NCI-H82 (cell line): Measurements from ENCODE around the gene KRTAP5-9.
"Not testable (repeated sequence)": the region's sequence is repeated elsewhere in the genome, so short reads cannot be mapped to it uniquely, and the experiment has no call there.

Experiments
- DNase-seq: peaks from one replicate; lab custom pipeline; 2025; lab: John Stamatoyannopoulos, UW

KRTAP5-9 gene

DNA sequence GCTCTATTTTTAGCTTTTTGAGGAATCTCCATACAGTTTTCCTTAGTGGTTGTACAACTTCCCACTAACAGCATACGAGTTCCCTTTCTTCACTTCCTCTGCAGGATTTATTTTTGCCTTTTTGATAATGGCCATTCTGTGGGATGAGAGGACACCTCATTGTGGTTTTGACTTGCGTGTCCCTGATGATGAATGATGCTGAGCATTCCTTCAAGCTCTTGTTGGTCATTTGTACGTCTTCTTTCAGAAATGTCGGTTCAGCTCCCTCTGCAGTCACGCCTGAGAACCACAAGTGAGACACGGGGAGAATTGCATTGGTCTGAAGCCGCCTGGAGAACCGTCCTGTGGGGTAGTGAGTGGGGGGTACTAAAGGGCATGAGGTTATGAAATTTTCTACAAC, 15.2 kb downstream of the KRTAP5-9 start:
- peak; percentile 9 for DNase-seq

GRCh38 chr11:71564430-71564829, 16.2 kb downstream of the KRTAP5-9 start:
- DNase-seq, result peak; percentile 53

GRCh38 chr11:71565263-71565662, 17.0 kb downstream of the KRTAP5-9 start, which contains the start of gene KRTAP5-10:
Gene KRTAP5-10 (plus strand): TSS chr11:71565563. CDS start chr11:71565588, 25 bp downstream.
- DNase-seq, result no peak

- no peak for DNase-seq
These were observed 17.9 kb downstream of the KRTAP5-9 start for GRCh38 chr11:71566081-71566620.

- DNase-seq, result not testable (repeated sequence)
These were observed 18.7 kb downstream of the KRTAP5-9 start for GRCh38 chr11:71566626-71567599.

GRCh38 chr11:71567633-71568032, 19.4 kb downstream of the KRTAP5-9 start:
- not testable (repeated sequence) for DNase-seq

GRCh38 chr11:71568704-71569349, 20.6 kb downstream of the KRTAP5-9 start:
- DNase-seq, result no peak

DNA sequence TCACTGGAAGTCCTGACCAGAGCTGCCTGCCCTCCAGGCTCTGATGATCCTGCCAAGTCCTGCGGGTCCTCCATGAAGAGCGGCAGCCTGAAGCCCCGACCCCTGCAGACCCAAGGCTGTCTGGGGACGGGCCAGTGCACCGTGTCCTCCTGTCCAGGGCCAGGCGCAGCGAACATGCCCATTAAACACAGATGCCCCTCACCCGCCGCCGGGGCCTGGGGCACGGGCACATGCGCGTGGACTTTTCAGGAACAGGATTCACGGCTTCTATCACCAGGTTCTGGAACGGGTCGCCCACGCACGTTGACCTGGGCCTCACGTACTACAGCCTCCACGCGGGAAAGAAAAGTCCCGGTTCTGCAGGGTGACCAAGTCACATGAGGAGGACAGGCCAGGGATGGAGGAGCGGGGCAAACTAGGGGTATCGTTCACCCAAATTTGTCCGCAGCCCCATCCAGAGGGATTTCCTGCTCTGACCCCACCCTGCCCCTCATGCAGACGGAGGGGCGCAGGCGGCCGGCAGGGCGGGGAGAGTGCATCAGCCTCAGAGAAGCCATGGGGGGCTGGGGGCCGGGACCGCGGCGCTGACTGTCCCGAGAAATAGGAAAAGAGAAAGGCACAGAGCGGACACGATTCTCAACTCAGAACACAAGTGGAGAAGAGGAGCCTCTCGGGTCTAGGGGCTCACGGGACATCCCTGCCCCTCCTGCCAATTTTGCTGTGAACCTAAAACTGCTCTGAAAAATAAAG, 23.1 kb downstream of the KRTAP5-9 start:
- DNase-seq, result not testable (repeated sequence)

GRCh38 chr11:71572811-71573210, 24.6 kb downstream of the KRTAP5-9 start:
- no peak for DNase-seq

GRCh38 chr11:71574418-71574817, 26.2 kb downstream of the KRTAP5-9 start:
- no peak for DNase-seq

DNA sequence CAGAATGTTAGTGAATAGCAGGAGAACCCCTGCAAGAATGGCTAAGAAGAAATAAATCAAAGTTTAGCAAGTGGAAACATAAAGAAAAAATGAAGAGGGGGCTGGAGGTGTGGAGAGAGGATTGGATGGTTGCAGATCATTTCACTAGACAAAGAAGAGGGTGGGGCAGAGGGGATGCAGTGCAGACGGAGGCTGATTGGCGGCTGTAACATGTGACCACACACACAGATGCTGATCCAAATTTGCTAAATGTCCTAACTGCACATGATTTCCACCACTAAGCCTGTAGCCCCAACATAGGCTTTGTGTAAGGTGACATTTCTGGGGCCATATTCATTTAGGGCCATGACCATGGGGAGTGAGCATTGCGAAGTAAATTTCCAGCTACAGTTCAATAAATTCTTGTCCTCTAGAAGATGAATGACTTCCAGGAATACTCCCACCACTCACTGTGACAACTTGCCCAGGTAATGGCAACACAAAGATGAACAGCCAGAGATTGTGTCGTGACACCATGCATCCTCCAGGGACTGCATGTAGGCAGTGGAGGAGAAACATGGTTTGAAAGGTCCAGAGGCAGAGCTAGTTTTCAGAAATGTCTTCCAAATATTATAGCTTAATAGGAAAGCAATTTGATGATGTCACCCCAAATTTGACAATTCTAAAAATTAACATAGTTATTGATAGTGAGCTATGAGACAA, 27.7 kb downstream of the KRTAP5-9 start:
- DNase-seq, result no peak

DNA sequence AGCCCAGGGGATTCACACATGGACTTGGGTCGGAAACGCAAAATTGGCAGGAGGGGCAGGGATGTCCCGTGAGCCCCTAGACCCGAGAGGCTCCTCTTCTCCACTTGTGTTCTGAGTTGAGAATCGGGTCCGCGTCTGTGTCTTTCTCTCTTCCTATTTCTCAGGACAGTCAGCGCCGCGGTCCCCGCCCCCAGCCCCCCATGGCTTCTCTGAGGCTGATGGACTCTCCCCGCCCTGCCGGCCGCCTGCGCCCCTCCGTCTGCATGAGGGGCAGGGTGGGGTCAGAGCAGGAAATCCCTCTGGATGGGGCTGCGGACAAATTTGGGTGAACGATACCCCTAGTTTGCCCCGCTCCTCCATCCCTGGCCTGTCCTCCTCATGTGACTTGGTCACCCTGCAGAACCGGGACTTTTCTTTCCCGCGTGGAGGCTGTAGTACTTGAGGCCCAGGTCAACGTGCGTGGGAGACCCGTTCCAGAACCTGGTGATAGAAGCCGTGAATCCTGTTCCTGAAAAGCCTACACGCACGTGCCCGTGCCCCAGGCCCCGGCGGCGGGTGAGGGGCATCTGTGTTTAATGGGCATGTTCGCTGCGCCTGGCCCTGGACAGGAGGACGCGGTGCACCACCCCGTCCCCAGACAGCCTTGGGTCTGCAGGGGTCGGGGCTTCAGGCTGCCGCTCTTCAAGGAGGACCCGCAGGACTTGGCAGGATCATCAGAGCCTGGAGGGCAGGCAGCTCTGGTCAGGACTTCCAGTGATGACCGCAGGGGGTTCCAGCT, 28.7 kb downstream of the KRTAP5-9 start:
- DNase-seq, result not testable (repeated sequence)

DNA sequence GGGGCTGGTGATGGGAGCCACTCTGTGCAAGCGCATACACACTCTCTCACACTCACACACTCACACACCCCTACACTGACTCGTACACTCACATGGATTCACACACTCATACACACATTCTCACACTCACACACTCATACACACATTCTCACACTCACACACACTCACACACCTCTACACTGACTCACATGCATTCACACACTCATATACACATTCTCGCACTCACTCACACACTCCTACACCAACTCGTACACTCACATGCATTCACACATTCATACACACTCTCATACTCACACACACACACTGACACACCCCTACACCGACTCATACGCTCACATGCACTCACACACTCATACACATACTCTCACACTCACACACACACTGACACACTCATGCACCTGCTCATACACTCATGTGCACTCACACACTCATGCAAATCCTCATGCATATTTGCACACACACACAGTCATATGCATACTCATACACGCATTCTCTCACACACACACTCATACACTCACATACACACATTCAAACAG, 29.3 kb downstream of the KRTAP5-9 start:
- no peak for DNase-seq

DNA sequence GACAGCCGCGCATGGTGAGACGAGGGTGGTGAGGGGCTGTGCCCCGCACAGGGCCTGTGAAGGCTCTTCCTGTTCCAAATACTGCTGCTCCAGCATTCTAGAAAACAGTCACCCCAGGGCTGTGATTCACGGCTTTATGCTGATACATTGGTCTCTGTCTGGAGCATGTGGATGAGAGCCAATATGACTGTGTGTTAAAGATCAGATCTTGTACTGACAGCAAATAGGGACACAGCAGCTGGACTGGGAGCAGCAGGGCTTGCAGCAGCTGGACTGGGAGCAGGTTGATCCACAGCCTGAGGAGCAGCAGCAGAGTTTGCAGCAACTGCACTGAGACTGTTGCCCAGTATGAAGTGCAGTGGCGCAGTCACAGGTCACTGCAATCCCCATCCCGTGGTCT, 31.3 kb downstream of the KRTAP5-9 start:
- not testable (repeated sequence) for DNase-seq

GRCh38 chr11:71580057-71581003, 32.1 kb downstream of the KRTAP5-9 start:
- DNase-seq, result peak; percentile 65

- no peak for DNase-seq
These were observed 33.6 kb downstream of the KRTAP5-9 start for GRCh38 chr11:71581826-71582225.

DNA sequence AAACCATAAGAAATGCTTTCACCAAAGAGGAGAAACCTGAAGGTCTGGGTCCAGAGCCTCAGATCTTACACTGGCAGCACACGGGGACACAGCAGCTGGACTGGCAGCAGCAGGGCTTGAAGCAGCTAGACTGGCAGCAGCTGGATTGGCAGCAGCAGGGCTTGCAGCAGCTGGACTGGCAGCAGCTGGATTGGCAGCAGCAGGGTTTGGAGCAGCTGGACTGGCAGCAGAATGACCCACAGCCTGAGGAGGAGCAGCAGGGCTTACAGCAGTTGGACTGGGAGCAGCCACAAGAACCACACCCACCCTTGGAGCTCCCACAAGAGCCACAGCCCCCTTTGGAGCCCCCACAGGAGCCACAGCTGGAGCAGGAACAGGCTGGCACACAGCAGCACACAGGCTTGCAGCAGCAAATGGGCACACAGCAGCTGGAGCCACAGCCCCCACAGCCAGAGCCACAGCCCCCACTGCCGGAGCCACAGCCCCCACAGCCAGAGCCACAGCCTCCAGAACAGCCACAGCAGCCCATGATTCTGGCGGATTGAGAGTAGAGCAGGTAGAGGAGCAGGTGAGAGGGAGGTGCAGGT, 34.2 kb downstream of the KRTAP5-9 start, which contains the start of gene KRTAP5-11:
KRTAP5-11 (minus strand) TSS at position 567 of the 587 bp plus-strand sequence; CDS start at position 529, 38 bp downstream.
- DNase-seq, result no peak

- not testable (repeated sequence) for DNase-seq
These were observed 34.7 kb downstream of the KRTAP5-9 start for GRCh38 chr11:71582969-71583368.
